GM18505 (cell line): ENCODE measurements around the gene CTRB1.
"Not testable (repeated sequence)": the region's sequence is repeated elsewhere in the genome, so short reads cannot be mapped to it uniquely, and the experiment has no call there.

Source experiments
- ATAC-seq: cut with Tn5 transposase; IDR thresholded peaks from one replicate; pipeline ENCODE4 v1.9.1; 2021; ENCODE audit not compliant: unreplicated experiment
- POLR2A ChIP-seq: IDR thresholded peaks from 4 replicates; pipeline ENCODE4 v1.6.1; 2011; ENCODE audit warnings: borderline replicate concordance; ENCODE audit not compliant: insufficient read depth, insufficient read length; ENCODE audit errors: extremely low read depth

Gene CTRB1

DNA sequence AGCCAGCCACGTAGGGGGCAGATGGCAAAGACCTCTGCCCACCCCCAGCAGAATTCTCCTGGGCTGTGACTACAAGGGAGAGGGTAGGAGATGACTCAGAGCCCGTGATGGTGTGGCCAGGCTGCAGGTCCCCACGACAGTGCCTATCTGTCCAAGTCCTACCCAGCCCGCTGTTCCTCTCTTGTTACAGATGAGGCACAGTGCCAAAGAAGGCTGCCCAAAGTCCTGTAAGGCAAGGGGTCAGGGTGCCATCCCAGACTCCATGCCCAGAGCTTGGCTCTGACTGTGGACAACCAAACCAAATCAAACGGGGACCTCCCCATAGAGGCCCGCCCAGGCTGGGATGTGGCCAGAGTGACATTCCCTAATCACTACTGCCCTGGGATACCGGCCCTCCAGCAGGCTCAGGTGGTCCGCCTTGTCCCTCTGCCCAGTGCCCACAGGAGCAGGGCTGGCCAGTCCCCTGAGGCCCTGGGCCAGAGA lies 45.2 kb downstream of the CTRB1 start:
- no peak for ATAC-seq
- no peak for TF ChIP-seq POLR2A

DNA sequence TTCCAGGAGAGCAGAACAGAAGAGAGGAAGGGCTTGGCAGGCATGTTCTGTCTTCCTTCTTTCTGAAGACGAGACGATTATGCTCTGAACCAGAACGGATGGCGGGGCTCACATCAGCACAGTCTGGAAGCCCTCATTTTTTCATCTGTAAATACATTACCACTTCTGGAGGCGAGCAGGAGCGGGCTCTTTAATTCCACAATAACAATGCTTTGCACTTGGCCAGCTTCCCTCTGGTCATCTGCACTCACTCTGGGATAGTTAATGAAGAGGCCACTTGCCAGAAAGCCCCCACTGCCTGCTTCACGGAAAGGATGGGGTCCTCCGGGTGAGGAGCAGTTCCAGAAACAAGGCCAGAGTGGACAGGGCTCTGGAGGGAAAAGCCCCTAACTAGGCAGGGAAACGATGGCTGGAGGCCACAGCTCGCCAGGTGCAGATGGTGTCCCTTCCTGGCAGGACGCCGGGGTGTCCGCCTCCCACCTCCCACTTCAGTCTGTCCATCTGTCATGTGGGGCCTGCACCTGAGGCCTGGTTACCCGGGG lies 45.7 kb downstream of the CTRB1 start:
- no peak for ATAC-seq

DNA sequence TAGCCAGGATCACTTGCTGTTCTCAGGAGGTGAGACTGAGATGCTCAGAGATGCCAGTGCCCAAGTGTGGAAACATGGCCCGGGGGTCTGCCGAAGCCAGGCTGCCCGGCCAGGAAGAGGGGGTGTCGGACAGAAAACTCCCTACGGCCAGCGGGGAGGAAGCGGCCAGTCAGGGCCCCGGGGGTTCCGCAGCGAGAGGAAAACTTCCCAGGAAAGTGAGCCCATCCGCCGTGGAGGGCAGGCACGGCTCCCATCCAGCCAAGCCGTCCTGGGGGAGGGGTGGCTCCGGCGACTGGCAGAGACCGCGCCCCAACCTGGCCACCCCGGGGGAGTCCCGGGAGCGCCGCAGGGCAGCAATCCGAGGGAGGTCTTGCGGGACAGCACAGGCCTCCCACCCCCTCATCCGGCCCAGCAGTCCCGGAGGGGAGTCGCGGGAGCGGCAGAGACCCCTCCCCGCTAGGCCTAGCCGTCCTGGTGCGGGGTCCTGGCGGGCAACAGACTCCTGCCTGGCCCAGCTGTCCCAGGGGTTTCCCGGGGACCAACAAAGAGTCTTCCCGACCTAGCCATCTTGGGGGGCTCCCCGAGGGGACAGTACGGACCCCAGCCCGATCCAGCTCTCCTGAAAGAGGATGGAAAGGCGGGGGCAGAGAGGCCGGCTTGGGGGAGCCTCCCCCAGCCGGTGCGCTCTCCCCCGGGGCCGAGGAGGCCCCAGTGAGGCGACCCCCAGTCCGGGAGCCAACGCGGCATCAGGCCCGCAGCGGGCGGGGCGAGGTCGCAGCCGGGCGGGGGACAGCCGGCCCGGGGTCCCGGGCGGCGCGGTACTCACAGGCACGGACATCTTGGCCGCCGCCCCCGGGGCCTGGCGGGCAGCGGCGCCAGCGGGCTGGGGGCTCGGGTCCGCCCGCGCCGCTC lies 46.5 kb downstream of the CTRB1 start:
- no peak for TF ChIP-seq POLR2A
- peak; percentile 32 for ATAC-seq

More for the DNA sequence above, 45.7 kb downstream of the CTRB1 start:
- TF ChIP-seq POLR2A: no peak

DNA sequence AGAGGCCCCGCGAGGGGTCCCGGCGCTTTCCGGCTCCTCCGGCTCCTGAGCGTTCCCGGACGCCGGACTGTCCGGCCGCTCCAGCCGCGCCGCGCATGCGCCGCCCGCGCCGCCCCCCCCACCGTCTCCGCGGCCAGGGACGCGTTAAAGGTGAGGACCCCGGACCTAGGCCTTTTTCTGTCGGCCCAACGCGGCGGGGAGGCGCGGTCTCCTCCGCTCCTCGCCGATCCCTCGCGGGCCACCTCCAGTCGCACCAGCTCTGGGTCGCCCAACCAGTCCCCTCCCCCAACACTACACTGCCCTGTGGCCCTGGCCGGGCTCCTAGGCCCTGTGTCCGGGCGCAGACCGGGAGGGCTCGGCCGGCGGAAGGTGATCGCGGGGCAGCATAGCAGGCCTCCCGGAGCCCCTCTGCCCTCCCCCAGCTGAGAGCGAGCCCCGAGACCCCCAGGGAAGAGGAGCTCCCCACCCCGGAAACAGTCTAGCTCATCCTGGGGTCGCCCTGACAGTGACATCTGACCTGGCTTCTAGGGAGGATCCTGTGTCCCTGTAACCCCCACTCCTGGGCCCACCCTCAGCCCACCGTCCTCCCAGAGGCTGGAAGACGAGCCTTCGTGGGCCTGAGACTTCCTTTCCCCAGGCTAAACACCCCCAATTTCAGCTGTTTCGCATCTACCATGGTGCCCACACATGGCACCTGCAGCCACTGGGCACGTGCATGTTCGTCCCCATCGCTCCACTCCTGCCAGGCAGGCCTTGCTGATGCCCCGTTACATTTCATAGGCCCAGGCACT lies 47.3 kb downstream of the CTRB1 start:
- peak; percentile 47 for TF ChIP-seq POLR2A
- peak; percentile 65 for ATAC-seq

DNA sequence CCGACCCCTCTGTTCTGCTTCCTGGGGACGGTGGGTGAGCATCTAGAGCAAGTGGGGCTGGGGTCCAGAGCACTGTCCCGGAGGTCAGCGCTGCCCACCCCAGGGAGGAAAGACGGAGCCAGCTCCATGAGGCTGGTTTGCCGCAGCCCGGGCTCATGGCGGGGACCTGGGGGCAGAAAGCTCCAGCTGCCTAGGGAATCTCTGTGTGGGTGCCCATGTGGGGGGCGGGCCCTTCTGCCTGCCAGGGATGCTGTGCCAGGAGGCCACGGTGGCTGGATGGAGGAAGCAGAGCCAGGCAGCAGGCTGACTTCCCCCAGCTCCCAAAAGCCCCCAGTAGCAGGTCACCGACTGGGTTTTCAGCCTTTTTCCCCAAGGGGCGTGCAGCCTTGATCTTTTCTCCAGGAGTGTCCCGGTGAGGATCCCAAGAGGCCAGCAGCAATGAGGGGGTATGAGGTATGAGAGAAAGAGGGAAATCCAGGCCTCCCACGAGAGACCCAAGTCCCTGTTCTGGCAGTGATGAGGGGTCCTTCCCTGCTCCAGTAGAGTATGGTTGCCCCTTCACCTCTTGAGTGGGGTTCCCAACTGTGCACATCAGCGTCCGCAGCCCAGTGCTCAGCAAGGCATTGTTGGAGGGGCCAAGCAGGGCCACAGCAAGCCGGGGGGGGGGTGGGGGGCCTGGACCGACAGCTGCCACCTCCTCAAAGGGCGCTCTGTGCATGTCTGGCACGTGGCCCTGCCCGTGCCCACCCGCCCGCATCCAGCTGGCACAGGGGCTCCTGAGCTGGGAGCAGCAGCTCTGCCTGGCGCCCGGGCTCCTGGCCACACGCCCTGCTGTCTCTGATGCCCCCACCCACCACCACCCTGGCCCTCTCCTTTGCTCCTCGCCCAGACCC lies 48.2 kb downstream of the CTRB1 start:
- TF ChIP-seq POLR2A: no peak
- no peak for ATAC-seq

DNA sequence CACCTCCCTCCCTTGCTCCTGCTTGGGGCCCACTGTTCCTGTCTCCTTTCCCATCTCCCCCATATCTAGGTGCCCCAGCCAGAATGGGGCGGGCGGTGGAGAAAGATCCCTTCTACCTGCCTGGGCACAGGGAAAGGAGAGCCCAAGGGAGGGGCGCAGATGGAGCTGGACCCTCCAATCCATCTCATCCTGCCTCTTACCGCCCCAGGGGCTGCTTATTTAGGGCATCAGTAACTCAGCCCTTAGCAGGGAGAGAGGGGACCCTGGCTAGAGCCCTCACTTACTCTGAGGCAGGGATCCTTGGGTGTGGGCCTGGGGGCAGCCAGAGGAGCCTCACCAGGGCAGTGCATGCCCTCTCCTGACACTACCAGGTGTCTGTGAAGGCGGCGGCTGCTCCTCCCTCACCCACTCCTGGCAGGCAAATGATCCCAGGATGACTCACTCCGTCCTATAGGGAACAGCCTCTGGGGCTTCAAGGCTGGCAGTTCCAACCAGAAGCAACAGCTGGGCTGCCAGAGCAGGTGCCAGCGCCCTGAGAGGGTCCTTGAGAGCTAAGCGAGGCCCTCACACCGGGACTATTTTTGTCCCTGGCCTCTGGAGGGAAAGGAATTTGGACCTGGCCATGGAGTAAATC lies 49.0 kb downstream of the CTRB1 start:
- ATAC-seq: no peak
- TF ChIP-seq POLR2A: no peak

DNA sequence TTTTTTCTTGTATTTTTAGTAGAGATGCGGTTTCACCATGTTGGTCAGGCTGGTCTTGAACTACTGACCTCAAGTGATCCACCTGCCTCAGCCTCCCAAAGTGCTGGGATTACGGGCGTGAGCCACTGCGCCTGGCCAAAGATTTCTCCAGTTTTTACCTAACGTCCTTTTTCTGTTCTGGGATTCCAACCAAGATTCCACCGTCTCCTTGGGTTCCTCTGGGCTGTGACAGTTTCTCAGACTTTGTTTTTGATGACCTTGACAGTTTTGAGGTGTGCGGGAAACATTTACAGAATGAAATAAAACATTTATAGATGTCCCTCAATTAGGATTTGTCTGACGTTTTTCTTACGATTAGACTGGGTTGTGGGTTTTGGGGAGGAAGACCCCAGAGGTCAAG lies 50.6 kb downstream of the CTRB1 start:
- ATAC-seq: not testable (repeated sequence)

DNA sequence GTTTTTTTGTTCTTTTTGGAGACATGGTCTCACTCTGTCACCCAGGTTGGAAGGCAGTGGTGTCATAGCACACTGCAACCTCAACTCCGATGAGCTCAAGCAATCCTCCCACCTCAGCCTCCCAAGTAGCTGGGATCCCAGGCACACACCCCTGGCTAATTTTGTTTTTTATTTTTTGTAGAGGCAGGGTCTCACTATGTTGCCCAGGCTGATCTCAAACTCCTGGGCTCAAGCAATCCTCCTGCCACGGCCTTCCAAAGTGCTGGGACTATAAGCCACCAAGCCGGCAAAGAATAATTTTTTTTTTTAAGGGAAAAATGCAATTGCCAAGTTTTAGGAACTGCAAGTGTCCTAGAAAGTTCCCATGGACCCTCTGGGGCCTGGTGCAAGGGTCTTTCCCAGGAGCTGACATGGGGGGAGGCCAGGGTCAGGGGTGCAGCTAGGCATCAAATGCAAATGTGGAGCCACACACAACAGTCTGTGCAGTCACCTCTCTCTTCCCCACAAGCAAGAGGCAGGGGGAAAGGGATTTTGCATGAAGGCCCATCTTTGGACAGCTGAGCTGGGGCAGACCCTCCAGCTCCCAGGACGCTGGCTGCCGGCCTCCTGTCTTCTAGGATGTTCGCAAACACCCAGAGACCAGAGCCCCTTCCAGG lies 52.8 kb downstream of the CTRB1 start:
- ATAC-seq: no peak

DNA sequence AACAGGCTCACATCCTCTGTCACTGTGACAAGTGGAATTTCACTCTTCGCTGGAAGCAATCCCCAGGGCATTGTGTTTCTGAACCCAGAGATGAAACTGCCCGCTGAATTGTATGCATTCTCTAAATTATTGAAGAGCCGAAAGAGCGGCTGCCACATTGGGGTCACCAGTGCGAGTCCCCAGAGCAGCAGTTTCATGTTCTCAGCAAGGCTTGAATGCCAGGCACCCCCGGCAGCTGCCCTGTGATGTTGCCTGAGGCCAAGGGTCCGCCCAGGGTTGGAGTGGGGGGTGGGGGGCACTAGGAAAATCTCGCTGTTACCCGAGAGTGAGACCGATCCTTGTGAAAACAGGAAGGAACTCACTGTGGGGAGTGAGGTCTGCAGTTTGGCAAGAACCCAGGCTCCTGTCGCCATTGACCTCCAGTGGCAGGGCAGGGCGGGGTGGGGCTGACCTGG lies 53.3 kb downstream of the CTRB1 start:
- no peak for ATAC-seq

More for the DNA sequence above, 52.8 kb downstream of the CTRB1 start:
- TF ChIP-seq POLR2A: no peak

DNA sequence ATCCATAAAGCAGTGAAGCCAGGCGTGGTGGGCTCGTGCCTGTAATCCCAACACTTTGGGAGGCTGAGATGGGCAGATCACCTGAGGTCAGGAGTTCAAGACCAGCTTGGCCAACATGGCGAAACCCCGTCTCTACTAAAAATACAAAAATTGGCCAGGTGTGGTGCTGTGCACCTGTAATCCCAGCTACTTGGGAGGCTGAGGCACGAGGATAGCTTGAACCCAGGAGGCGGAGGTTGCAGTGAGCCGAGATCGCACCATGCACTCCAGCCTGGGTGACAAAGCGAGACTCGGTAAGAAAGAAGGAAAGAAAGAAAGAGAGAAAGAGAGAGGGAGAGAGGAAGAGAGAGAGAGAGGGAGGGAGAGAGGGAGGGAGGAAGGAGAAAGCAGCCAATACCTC lies 53.8 kb downstream of the CTRB1 start:
- not testable (repeated sequence) for ATAC-seq

More for the DNA sequence above, 53.3 kb downstream of the CTRB1 start:
- TF ChIP-seq POLR2A: no peak

DNA sequence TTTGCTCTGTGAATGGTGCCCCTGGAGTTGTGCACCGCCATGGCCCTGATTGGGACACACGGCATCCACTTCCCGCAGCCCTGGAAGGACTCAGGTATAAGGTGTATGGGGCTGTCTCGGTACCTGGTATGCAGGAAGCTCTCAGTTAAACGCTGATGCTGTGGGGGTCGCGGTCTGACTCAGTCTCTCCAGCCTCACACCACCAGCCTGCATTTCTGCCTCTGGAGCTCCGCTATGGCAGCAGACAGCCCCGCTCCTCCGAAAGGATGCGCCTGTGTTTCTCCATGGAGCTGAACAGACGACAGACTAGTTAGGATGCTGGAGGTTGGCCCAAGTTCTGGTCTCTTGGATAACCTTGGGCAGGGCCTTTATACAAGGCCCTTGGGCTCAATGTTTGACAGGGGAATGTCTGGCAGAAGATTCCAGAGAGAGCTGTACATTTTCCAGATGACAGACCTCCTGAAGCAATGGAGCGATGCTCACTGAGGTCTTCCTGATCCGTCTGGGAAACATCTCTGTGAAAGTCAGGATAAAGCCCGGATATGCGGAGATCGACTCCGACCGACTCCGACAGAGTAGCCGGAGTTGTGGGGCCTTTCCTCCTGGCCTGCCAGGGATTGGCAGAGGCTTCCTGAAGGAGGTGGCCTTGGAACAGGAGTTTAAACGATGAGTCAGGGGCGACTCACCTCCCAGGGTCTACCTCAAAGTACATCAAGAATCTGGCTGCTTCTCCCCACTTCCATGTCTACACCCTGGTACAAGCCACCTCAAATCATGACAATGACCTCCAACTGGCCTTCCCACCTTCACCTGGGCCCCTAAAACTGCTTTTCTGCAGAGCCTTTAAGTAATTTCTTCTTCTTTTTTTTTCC lies 54.5 kb downstream of the CTRB1 start:
- ATAC-seq: no peak
- TF ChIP-seq POLR2A: no peak
